Stimulated activated naive CD8-positive, alpha-beta T cell treated with anti-CD3 and anti-CD28 coated beads, Interleukin-15, amount 100 ng/mL, for 72 hours (primary cell): ENCODE data around the gene IL4I1.
"Not testable (repeated sequence)": the region's sequence is repeated elsewhere in the genome, so short reads cannot be mapped to it uniquely, and the experiment has no call there.

ENCODE experiments used
- ATAC-seq: fragments of 150-1000 bp; cut with Tn5 transposase; 2 replicates; pipeline ENCODE4 v1.10.0; 2021; ENCODE audit warnings: mild to moderate bottlenecking, moderate library complexity
- DNase-seq, 2 donors: peaks; one replicate each; pipeline ENCODE4 v3.0.0; 2021 to 2022
- H3K27ac Mint-ChIP-seq, 2 donors: one replicate each; pipeline ENCODE4 v1.8.0; 2022; ENCODE audit warnings: mild to moderate bottlenecking in 2 of 2, mixed read lengths in 2 of 2, moderate library complexity in 2 of 2
- H3K27me3 Mint-ChIP-seq: one replicate; pipeline ENCODE4 v1.8.0; 2022; ENCODE audit warnings: mixed read lengths
- H3K4me1 Mint-ChIP-seq: one replicate; pipeline ENCODE4 v1.8.0; 2022; ENCODE audit warnings: mild to moderate bottlenecking, mixed read lengths
- H3K4me3 Mint-ChIP-seq, 2 donors: one replicate each; pipeline ENCODE4 v1.8.0; 2022; ENCODE audit warnings: mild to moderate bottlenecking in 2 of 2, mixed read lengths in 2 of 2, moderate library complexity in 1 of 2
- H3K9me3 Mint-ChIP-seq, 2 donors: one replicate each; pipeline ENCODE4 v1.8.0; 2022; ENCODE audit warnings: mixed read lengths in 2 of 2

Gene IL4I1, protein sequence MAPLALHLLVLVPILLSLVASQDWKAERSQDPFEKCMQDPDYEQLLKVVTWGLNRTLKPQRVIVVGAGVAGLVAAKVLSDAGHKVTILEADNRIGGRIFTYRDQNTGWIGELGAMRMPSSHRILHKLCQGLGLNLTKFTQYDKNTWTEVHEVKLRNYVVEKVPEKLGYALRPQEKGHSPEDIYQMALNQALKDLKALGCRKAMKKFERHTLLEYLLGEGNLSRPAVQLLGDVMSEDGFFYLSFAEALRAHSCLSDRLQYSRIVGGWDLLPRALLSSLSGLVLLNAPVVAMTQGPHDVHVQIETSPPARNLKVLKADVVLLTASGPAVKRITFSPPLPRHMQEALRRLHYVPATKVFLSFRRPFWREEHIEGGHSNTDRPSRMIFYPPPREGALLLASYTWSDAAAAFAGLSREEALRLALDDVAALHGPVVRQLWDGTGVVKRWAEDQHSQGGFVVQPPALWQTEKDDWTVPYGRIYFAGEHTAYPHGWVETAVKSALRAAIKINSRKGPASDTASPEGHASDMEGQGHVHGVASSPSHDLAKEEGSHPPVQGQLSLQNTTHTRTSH

DNA sequence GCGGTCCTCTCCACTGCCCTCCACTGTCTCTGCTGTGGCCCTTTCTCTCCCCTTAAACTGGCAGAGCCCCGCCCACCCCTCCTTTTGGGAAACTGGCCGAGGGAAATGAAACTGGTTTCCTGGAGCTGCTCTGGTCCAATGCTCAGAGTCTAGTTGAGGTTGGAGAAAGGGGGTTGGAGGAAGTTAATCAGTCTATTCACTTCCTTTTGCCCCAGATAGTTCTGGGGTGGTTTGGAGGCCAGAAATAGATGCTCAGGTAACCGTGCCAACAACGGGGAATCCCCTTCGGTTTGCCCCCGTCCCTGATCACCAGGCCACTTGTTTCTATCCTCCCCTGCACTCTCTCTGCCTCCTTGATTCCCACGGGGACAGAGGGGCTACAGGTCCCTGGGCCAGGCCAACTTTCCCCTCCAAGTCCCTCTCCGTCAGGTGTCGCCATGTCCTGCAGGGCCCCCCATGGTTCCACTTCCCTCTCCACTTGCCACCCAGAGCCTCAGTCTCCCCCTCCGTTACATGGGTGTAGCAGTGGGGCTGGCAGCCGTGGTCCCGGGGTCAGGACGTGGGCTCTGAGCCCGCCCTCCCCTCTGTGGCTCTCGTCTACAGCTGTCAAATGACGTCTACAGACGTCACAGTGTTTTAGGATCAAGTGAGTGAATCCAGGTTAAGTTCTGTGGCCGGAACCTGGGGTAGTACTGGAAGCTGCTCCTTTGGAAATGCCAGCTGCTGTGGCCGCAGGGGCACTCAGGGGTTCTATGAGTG, at the start of gene IL4I1:
IL4I1 (minus strand) TSS at position 25 of the 759 bp plus-strand sequence. CDS start 727 bp downstream, outside the sequence.
- ATAC-seq (peak; percentile 84), DNase-seq (peak; percentile 76 to 86)
- peaks cover 86% of the 10 kb centered on the region for H3K4me1 Mint-ChIP-seq

DNA sequence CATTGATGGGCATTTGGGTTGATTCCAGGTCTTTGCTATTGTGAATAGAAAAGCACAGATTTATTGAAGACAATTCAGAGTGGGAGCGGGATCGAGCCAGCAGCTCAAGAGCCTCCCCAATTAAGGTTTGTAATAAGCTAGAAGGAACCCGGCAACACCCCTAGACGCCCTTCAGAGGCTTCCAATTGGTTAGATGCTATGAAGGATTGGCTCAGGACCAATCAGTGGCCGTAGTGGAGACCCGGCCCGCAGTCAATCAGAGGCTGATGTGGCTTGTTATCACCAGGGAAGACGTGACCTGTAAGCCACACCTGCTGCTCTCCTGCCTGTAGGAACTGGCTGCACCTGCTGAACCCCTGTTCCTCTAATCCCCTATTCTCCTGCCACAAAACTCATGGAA, 49.7 kb upstream of the IL4I1 start:
- no peak for ATAC-seq
- no peak overlapping the region for H3K4me3 Mint-ChIP-seq
- peaks cover 27% of the 10 kb centered on the region for H3K4me1 Mint-ChIP-seq
- H3K27me3 Mint-ChIP-seq: peaks cover 51% of the 10 kb centered on the region
- H3K9me3 Mint-ChIP-seq: no peaks in the 10 kb centered on the region
- no peak overlapping the region for H3K27ac Mint-ChIP-seq
- no peak for DNase-seq

More for the DNA sequence above, at the start of gene IL4I1:
- Mint-ChIP-seq H3K4me3 (peak within 1 kb of the TSS; percentile 78 to 81), H3K27ac (peak within 1 kb of the TSS; percentile 83 to 95), H3K9me3 (no peaks in the 10 kb centered on the region), H3K27me3 (no peaks in the 10 kb centered on the region)

DNA sequence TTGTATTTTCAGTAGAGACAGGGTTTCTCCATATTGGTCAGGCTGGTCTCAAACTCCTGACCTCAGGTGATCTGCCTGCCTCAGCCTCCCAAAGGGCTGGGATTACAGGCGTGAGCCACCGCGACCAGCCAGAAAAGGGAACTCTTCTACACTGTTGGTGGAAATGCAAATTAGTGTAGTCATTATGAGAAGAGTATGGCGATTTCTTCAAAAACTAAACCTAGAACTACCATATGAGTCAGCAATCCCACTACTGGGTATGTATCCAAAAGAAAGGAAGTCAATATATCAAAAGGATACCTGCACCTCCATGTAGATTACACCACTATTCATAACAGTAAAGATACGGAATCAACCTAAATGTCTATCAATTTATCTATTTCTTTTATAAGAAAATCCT, 47.9 kb upstream of the IL4I1 start:
- not testable (repeated sequence) for H3K9me3 Mint-ChIP-seq, H3K27ac Mint-ChIP-seq, H3K4me3 Mint-ChIP-seq, DNase-seq
- H3K27me3 Mint-ChIP-seq: peaks cover 32% of the 10 kb centered on the region
- peak; percentile 80 for ATAC-seq
- peaks cover 30% of the 10 kb centered on the region for H3K4me1 Mint-ChIP-seq

DNA sequence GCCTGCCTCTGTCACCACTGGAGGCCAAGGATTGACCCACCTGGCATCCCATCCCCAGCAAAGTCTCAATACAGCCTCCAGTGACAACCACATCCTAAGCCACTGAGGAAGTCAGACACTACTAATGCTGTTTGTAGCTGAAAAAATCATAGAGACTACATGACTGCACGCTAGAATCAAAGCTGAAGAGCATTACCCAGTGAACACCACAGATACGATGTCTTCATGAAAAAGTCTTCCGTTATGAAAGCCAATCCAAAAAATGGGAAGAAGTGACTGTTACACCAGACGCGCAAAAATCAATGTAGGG, 43.8 kb upstream of the IL4I1 start:
- Mint-ChIP-seq H3K27ac (no peak overlapping the region), H3K27me3 (peaks cover 31% of the 10 kb centered on the region), H3K9me3 (no peaks in the 10 kb centered on the region), H3K4me1 (peaks cover 38% of the 10 kb centered on the region), H3K4me3 (no peak overlapping the region)
- no peak for DNase-seq
- no peak for ATAC-seq

DNA sequence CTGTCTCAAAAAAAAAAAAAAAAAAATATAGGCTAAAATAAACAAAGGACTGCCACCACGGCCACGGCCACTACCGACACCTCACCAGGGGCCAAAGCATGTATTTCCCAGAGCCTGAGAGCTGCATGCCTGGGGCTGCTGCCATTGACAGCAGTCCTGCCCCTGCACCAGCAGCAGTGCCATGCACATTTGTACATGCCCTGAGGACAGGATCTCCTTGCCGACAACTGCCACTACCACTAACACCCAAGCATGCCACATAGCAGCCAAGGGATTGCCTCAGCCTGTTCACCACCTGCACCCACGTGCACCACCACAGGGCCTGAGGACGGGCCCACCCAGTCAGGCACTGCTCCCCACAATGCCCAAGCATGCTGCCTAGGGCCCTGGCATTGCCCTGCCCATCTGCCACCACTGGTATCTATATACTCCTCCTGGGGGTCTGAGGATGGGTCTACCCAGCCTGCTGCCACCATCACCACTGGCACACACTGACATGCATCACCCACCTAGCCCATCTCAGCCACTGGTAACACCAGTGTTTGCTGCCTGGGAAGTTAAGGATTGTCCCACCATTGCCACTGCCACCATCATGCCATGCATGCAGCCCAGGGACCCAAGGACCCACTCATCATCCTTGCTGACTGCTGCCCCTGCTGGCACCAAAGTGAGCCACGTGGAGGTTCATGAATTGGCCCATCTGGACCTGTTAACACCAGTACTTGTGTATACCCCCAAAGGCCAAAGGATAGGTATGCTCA, 43.2 kb upstream of the IL4I1 start:
- Mint-ChIP-seq H3K4me1 (peaks cover 36% of the 10 kb centered on the region), H3K9me3 (no peaks in the 10 kb centered on the region), H3K27ac (no peak overlapping the region), H3K27me3 (peaks cover 29% of the 10 kb centered on the region), H3K4me3 (no peak overlapping the region)
- DNase-seq (no peak), ATAC-seq (peak; percentile 25)

DNA sequence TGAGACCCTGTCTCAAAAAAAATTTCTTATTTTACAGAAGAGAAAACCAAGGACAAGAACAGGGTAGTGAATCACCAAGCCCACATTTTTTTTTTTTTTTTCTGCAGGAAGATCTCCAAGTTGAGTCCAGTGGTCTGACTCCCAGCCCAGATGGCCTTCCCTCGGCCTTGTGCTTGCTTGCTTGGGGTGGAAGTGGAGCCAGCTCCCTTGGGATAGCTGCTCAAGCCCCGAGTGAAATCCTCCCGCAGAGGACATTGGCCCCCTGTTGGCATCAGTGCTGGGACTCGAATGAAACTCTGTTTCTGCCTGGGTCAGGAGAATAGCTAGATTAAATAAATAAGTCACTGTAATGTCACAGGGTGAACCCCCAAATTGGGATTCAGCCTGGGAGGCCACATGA, 42.0 kb upstream of the IL4I1 start:
- Mint-ChIP-seq H3K9me3 (no peaks in the 10 kb centered on the region), H3K27me3 (peaks cover 20% of the 10 kb centered on the region), H3K27ac (peak overlapping the region in 1 of 2 donors; percentile 71), H3K4me3 (no peak overlapping the region), H3K4me1 (peaks cover 28% of the 10 kb centered on the region)
- DNase-seq: no peak
- ATAC-seq: no peak

DNA sequence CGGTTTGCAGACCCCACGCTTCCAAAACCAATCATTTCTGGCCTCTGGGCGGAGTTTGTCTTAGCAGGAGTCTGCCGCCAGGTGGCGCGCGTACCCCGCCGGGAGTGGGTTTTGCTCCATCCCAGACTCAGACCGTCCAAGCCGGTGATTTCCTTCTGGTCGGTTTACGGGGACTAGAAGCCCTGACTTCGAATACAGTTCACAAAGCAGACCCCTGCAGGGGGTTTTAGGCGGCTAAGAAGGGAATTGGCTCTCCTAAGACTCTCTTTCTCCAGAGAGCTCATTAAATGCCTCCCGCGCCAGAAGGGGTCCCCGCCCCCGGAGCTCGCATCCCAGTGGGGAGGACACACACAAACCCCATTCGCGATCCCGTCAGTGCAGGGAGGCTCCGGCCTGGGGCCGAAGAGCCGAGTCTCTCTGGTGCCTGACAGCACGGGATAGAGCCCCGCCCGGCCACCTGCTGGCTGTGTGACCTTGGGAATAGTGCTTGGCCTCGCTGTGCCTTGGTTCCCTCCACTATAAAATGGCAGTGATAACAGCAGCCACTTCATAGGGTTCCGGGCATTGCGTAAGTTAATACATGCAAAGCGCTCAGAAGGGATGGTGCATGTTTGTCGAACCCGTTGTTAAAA, 41.2 kb upstream of the IL4I1 start:
- H3K9me3 Mint-ChIP-seq: no peaks in the 10 kb centered on the region
- DNase-seq: peak; percentile 78 to 79
- peak overlapping the region; percentile 56 to 63 for H3K4me3 Mint-ChIP-seq
- peaks cover 13% of the 10 kb centered on the region for H3K27me3 Mint-ChIP-seq
- H3K4me1 Mint-ChIP-seq: peaks cover 30% of the 10 kb centered on the region
- ATAC-seq: peak; percentile 82
- no peak overlapping the region for H3K27ac Mint-ChIP-seq

DNA sequence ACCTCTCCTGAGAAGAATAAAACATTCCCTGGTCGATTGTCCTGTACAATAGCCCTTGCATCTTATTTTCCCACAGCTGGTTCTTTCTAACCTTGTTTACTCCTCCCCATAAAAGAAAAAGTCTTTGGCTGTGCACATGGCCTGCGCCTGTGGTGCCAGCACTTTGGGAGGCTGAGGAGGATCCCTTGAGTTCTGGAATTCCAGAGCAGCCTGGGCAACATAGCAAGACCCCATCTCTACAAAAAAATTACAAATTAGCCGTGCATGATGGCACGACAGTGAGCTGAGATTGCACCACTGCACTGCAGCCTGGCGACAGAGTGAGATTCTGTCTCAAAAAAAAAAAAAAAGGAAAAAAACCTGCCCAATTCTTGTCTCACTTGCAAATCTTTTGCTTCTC, 39.9 kb upstream of the IL4I1 start:
- Mint-ChIP-seq H3K9me3 (peaks cover 5 to 8% of the 10 kb centered on the region in 2 donors), H3K4me3 (no peak overlapping the region), H3K27ac (no peak overlapping the region), H3K27me3 (peaks cover 13% of the 10 kb centered on the region), H3K4me1 (peaks cover 43% of the 10 kb centered on the region)
- ATAC-seq: no peak
- no peak for DNase-seq

DNA sequence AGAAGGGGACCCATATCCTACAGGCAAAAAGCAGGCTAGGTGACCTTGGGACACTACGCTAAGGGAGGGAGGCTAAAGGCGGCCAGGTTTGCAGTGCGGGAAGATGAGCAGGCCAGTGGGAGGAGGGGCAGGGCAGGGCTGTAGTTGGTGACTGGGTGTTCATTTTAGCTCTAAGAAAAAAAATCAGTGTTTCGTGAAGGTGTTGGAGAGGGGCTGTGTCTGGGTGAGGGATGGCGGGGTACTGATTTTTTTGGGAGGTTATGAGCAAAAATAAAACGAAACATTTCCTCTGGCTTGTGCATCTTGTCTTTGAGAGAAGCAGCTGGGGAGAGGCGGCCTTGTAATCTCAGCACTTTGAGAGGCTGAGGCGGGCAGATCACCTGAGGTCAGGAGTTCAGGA, 37.0 kb upstream of the IL4I1 start:
- H3K27ac Mint-ChIP-seq: peak overlapping the region in 1 of 2 donors; percentile 89
- peaks cover 13% of the 10 kb centered on the region for H3K27me3 Mint-ChIP-seq
- H3K9me3 Mint-ChIP-seq: peaks cover 14 to 17% of the 10 kb centered on the region in 2 donors
- ATAC-seq (no peak), DNase-seq (no peak)
- peaks cover 53% of the 10 kb centered on the region for H3K4me1 Mint-ChIP-seq
- H3K4me3 Mint-ChIP-seq: peak overlapping the region; percentile 5 to 67

DNA sequence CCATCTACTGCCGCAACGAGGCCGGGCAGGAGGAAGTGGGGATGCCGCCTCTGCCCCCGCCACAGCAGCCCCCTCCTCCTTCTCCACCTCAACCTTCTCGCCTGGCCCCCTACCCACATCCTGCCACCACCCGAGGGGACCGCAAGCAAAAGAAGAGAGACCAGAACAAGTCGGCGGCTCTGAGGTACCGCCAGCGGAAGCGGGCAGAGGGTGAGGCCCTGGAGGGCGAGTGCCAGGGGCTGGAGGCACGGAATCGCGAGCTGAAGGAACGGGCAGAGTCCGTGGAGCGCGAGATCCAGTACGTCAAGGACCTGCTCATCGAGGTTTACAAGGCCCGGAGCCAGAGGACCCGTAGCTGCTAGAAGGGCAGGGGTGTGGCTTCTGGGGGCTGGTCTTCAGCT, 36.0 kb upstream of the IL4I1 start:
- DNase-seq (peak; percentile 39 to 70), ATAC-seq (peak; percentile 26)
- Mint-ChIP-seq H3K4me3 (peak overlapping the region; percentile 57 to 67), H3K27me3 (peaks cover 13% of the 10 kb centered on the region), H3K27ac (peak overlapping the region in 1 of 2 donors; percentile 16), H3K4me1 (peaks cover 59% of the 10 kb centered on the region), H3K9me3 (peaks cover 14 to 17% of the 10 kb centered on the region in 2 donors)

DNA sequence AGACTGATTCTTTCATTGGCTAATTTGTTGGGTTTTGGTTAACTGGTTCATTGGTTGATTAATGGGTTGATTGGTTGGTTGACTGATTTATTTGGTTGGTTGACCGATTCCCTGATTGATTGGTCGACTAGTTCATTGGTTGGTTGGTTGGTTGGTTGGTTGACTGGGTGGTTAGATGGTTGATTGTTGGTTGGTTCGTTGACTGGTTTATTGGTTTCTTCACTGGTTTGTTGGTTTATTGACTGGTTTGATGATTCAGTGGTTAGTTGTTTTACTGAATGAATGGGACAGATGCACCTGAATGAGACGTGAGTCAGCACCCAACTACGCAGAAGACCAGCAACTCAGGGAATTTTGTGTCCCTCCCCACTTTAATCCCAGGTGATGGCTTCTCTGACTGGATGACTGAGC, 35.4 kb upstream of the IL4I1 start:
- peaks cover 14 to 17% of the 10 kb centered on the region in 2 donors for H3K9me3 Mint-ChIP-seq
- peaks cover 60% of the 10 kb centered on the region for H3K4me1 Mint-ChIP-seq
- DNase-seq: no peak
- peaks cover 11% of the 10 kb centered on the region for H3K27me3 Mint-ChIP-seq
- peak overlapping the region; percentile 52 to 67 for H3K4me3 Mint-ChIP-seq
- ATAC-seq: no peak
- peak overlapping the region in 1 of 2 donors; percentile 81 for H3K27ac Mint-ChIP-seq

DNA sequence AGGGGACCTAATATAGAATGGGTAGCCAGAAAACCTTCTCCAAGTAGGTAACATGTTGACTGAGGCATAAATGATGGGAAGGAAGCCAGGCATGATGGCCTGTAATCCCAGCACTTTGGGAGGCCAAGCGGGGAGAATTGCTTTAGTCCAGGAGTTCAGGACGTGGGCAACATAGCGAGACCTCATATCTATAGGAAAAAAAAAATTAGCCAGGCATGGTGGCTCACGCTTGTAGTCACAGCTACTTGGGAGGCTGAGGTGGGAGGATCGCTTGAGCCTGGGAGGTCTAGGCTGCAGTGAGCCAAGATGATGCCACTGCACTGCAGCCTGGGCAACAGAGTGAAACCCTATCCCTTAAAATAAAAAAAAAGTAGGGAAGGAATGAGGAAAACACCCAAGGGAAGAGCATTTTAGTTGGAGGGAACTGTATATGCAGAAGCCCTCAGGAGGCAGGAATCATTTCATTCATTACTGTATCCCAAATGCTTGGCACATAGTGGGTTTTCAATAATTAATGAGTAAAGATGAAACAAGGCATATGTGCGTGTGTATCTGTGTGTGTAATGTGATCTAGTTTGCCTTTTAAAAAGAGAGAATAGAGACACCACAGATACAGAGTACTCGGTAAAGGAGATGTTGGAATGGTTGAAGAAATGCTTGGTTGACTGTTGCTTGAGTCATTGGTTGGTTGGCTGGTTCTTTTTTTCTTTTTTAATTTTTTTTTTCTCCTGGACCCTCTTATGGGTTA, 34.8 kb upstream of the IL4I1 start:
- Mint-ChIP-seq H3K27me3 (peaks cover 5% of the 10 kb centered on the region), H3K27ac (peak overlapping the region; percentile 29 to 81), H3K9me3 (peaks cover 14 to 17% of the 10 kb centered on the region in 2 donors), H3K4me1 (peaks cover 64% of the 10 kb centered on the region), H3K4me3 (peak overlapping the region; percentile 52 to 67)
- DNase-seq (no peak), ATAC-seq (no peak)

DNA sequence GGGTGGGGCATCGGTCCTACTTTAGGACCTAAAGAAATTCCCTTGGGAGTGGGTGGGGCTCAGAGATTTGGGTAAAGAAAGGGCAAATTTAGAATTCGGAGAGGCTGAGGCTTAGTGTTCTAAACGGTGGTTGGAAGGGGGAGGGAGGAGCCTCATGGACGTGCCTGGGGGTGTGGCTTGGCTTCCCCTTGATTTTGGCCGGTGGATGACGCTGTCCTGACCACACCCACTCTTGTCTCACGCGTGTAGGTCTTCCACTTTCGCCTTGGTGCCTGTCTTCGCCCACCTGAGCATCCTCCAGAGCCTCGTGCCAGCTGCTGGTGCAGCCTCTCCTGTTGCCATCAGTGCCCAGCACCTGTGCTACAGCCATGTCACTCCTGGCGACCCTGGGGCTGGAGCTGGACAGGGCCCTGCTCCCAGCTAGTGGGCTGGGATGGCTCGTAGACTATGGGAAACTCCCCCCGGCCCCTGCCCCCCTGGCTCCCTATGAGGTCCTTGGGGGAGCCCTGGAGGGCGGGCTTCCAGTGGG, 33.9 kb upstream of the IL4I1 start:
- Mint-ChIP-seq H3K9me3 (peaks cover 14 to 17% of the 10 kb centered on the region in 2 donors), H3K27ac (peak overlapping the region in 1 of 2 donors; percentile 98)

More for the DNA sequence above, 33.9 kb upstream of the IL4I1 start:
- Mint-ChIP-seq H3K4me1 (peaks cover 69% of the 10 kb centered on the region), H3K27me3 (no peaks in the 10 kb centered on the region), H3K4me3 (peak overlapping the region; percentile 94 to 99)
- ATAC-seq (no peak), DNase-seq (peak in 1 of 2 donors; percentile 37)
